Measurements from ENCODE around the gene AATK.

The AATK gene

DNA sequence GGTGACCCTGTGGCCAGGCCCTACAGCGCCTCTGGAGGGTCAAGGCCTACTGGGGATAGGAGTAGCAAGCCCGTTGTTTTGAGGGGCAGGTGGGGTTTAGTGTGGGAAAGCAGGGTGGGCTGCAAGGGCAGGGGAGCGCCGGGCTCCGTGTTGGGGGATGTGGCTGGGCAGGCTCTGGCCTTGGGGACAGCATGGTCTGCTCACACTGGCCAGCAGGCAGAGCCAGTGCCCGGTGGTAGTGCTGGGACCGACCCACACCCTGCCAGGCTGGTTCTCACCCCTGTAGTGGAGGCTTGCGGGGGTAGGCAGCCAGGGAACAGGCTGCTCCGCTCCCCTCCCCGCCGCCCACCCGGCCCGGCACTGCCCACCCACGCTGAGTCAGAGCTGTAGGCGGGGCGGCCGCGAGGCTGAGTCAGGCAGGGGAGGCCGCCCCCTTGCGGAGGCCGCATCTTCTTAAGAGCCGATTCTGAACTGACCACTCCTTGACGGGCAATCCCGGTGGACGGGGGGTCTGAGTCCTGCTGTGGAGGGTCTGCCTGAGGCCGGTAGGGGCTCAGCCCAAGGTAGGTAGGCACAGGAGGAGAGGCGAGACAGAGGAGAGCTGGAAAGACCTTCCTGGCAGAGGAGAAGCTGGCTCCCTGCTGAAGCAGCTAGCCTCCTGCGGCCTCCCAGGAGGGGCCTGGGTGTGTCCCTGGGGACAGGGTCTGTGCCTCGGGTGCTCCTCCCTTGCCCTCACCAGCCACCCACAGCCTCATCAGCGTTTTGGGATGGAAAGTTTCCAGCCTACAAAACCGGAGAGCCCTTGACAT, 68.7 kb downstream of the AATK start:
- H3K4ac ChIP-seq (ENCODE audit: low read depth, low read length): no peak overlapping the region
- H3K4me2 ChIP-seq (ENCODE audit: low read length): peak overlapping the region; percentile 32
- peak overlapping the region; percentile 87 for H3K56ac ChIP-seq (ENCODE audit: low read length)
- H3K23ac ChIP-seq (ENCODE audit: low read length): no peak overlapping the region
- H3K27ac ChIP-seq (ENCODE audit: low read depth, low read length): no peak overlapping the region
- no peak overlapping the region for H4K5ac ChIP-seq (ENCODE audit: low read length)
- no peak overlapping the region for H2AK5ac ChIP-seq (ENCODE audit: low read length)
- H3K4me1 ChIP-seq (ENCODE audit: control insufficient read depth, low read depth, low read length): peaks cover 7% of the 10 kb centered on the region
- no peak overlapping the region for H4K8ac ChIP-seq (ENCODE audit: low read depth, low read length)
- no CpG with 5 or more reads among the region's 31 CpGs for WGBS (ENCODE audit: extremely low coverage, insufficient coverage, low lambda C conversion rate)
- H3K9ac ChIP-seq (ENCODE audit: low read length): peak overlapping the region; percentile 56
- H3K36me3 ChIP-seq (ENCODE audit: control insufficient read depth, insufficient read depth, low read length): no peaks in the 10 kb centered on the region
- H2BK15ac ChIP-seq (replicated peaks; ENCODE audit: low read depth): no peak overlapping the region
- H3K18ac ChIP-seq (ENCODE audit: low read length): no peak overlapping the region
- no peaks in the 10 kb centered on the region for H3K27me3 ChIP-seq (ENCODE audit: insufficient read depth, low read length, poor library complexity)
- H2BK120ac ChIP-seq (ENCODE audit: low read depth, low read length): no peak overlapping the region
- H3K79me1 ChIP-seq (ENCODE audit: low read length): no peaks in the 10 kb centered on the region
- no peak overlapping the region for H3K4me3 ChIP-seq (ENCODE audit: low read length)
- no peaks in the 10 kb centered on the region for H3K79me2 ChIP-seq (ENCODE audit: control insufficient read depth, insufficient read depth, low read length)
- DNase-seq: peak; percentile 77
- H2BK5ac ChIP-seq (ENCODE audit: low read length): no peak overlapping the region

DNA sequence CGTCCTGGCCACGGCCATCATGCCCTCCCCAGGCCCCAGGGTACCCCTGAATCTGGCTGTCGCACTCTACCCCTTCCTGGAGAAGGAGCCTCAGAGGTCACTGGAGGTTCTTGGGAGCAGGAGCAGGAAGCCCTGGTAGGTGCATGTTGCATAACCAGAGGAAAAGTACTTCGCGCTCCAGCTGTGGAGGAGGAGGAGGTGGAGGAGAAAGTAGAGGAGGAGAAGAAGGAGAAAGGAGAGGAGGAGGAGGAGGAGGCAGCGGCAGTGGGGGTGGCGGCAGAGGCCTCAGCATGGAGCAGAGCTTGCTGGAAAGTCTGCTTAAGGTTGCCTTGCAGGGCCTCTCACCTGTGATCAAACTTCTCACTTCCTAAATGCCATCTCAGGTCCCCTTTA, 69.3 kb downstream of the AATK start:
- no CpG with 5 or more reads among the region's 7 CpGs for WGBS (ENCODE audit: extremely low coverage, insufficient coverage, low lambda C conversion rate)
- no peak overlapping the region for H4K8ac ChIP-seq (ENCODE audit: low read depth, low read length)

DNA sequence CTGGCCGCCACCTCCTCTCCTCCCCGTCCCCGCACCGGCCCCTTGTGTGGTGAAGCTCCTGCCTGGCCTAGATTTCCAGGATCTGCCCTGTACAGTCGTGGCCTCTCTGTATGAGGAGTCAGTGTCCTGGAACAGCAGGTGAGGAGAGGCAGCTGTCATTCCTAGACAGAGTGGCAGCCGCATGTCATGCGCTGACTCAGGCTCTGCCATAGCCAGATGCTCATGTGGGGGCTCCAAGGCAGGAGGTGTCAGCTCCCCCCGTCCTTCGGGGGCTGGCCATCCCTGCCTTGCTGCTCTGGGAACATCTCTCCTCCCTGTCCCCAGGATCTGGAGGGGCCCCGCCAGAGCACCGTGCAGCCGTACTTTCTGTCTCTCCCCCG, 70.6 kb downstream of the AATK start:
- Histone ChIP-seq H4K5ac (ENCODE audit: low read length) (no peak overlapping the region), H3K4me1 (ENCODE audit: control insufficient read depth, low read depth, low read length) (peaks cover 10% of the 10 kb centered on the region), H3K4me3 (ENCODE audit: low read length) (no peak overlapping the region)

More for the DNA sequence above, 69.3 kb downstream of the AATK start:
- no peak overlapping the region for H3K4me2 ChIP-seq (ENCODE audit: low read length)
- no peak overlapping the region for H2BK5ac ChIP-seq (ENCODE audit: low read length)
- no peak overlapping the region for H3K18ac ChIP-seq (ENCODE audit: low read length)
- no peak overlapping the region for H2BK15ac ChIP-seq (replicated peaks; ENCODE audit: low read depth)
- H3K23ac ChIP-seq (ENCODE audit: low read length): no peak overlapping the region
- no peak for DNase-seq
- no peak overlapping the region for H3K4me3 ChIP-seq (ENCODE audit: low read length)
- H3K79me2 ChIP-seq (ENCODE audit: control insufficient read depth, insufficient read depth, low read length): no peaks in the 10 kb centered on the region
- peak overlapping the region; percentile 87 for H3K56ac ChIP-seq (ENCODE audit: low read length)
- H3K9ac ChIP-seq (ENCODE audit: low read length): peak overlapping the region; percentile 55
- H2AK5ac ChIP-seq (ENCODE audit: low read length): no peak overlapping the region
- H3K4ac ChIP-seq (ENCODE audit: low read depth, low read length): no peak overlapping the region
- no peaks in the 10 kb centered on the region for H3K79me1 ChIP-seq (ENCODE audit: low read length)
- H3K36me3 ChIP-seq (ENCODE audit: control insufficient read depth, insufficient read depth, low read length): no peaks in the 10 kb centered on the region
- H4K5ac ChIP-seq (ENCODE audit: low read length): no peak overlapping the region
- H2BK120ac ChIP-seq (ENCODE audit: low read depth, low read length): no peak overlapping the region
- H3K27ac ChIP-seq (ENCODE audit: low read depth, low read length): no peak overlapping the region
- H3K27me3 ChIP-seq (ENCODE audit: insufficient read depth, low read length, poor library complexity): no peaks in the 10 kb centered on the region
- peaks cover 7% of the 10 kb centered on the region for H3K4me1 ChIP-seq (ENCODE audit: control insufficient read depth, low read depth, low read length)

DNA sequence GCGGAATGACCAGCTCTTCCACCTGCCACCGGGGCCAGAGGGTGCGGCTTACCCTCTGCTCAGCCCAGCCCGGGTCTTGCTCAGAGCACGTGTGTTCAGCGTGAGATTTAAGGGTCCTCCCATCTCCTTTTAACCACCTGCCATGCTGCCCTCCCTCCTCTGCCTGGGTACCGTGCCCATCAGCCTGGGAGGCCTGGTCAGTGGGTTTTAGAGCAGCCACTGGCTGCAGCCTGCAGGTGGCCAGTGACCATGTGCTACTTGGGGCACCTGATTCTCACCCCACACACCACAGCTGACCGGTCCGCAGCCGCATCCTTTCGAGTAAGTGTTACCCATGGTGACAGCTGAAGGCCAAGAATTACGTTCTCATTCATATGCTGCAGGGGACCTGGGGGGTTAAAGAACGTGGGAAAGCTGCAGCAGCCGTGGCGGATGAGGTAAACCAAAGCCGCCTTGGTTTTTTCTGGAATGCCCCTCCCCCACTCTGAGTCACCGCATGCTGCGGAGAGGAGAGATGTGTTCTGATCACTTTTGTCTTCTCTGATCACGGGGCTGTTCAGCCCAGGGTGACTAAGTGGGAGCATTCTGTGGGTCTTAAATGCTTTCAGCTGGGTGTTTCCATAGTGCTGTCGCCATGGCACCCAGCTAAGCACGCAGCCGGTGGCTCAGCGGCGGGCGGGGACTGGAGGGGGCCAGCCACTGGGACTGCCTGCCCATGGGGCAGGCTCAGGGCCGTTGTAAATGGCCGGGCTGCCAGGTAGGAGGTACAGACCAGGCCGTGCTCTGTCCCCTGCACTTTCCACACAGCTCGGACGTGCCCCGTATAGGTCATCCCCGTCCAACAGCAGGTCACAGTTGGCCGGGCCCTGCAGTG, 71.3 kb downstream of the AATK start:
- no peak overlapping the region for H3K4ac ChIP-seq (ENCODE audit: low read depth, low read length)
- no peaks in the 10 kb centered on the region for H3K79me2 ChIP-seq (ENCODE audit: control insufficient read depth, insufficient read depth, low read length)
- no peak overlapping the region for H3K4me3 ChIP-seq (ENCODE audit: low read length)
- H2AK5ac ChIP-seq (ENCODE audit: low read length): no peak overlapping the region
- H3K27me3 ChIP-seq (ENCODE audit: insufficient read depth, low read length, poor library complexity): no peaks in the 10 kb centered on the region
- H3K36me3 ChIP-seq (ENCODE audit: control insufficient read depth, insufficient read depth, low read length): no peaks in the 10 kb centered on the region
- peak; percentile 97 for DNase-seq
- no peaks in the 10 kb centered on the region for H3K79me1 ChIP-seq (ENCODE audit: low read length)
- H2BK5ac ChIP-seq (ENCODE audit: low read length): no peak overlapping the region
- H2BK15ac ChIP-seq (replicated peaks; ENCODE audit: low read depth): no peak overlapping the region
- H4K5ac ChIP-seq (ENCODE audit: low read length): no peak overlapping the region
- peaks cover 13% of the 10 kb centered on the region for H3K4me1 ChIP-seq (ENCODE audit: control insufficient read depth, low read depth, low read length)
- H3K4me2 ChIP-seq (ENCODE audit: low read length): no peak overlapping the region
- H3K56ac ChIP-seq (ENCODE audit: low read length): peak overlapping the region; percentile 12
- H3K27ac ChIP-seq (ENCODE audit: low read depth, low read length): peak overlapping the region; percentile 54
- WGBS (ENCODE audit: extremely low coverage, insufficient coverage, low lambda C conversion rate): no CpG with 5 or more reads among the region's 33 CpGs
- no peak overlapping the region for H3K23ac ChIP-seq (ENCODE audit: low read length)
- no peak overlapping the region for H2BK120ac ChIP-seq (ENCODE audit: low read depth, low read length)
- H3K18ac ChIP-seq (ENCODE audit: low read length): no peak overlapping the region
- peak overlapping the region; percentile 24 for H3K9ac ChIP-seq (ENCODE audit: low read length)
- no peak overlapping the region for H4K8ac ChIP-seq (ENCODE audit: low read depth, low read length)

More for the DNA sequence above, 70.6 kb downstream of the AATK start:
- WGBS (ENCODE audit: extremely low coverage, insufficient coverage, low lambda C conversion rate): no CpG with 5 or more reads among the region's 13 CpGs
- Histone ChIP-seq H3K36me3 (ENCODE audit: control insufficient read depth, insufficient read depth, low read length) (no peaks in the 10 kb centered on the region), H3K56ac (ENCODE audit: low read length) (peak overlapping the region; percentile 12), H3K23ac (ENCODE audit: low read length) (no peak overlapping the region), H3K4me2 (ENCODE audit: low read length) (no peak overlapping the region), H2BK15ac (replicated peaks; ENCODE audit: low read depth) (no peak overlapping the region), H2BK5ac (ENCODE audit: low read length) (no peak overlapping the region), H4K8ac (ENCODE audit: low read depth, low read length) (no peak overlapping the region), H3K27me3 (ENCODE audit: insufficient read depth, low read length, poor library complexity) (no peaks in the 10 kb centered on the region), H3K79me2 (ENCODE audit: control insufficient read depth, insufficient read depth, low read length) (no peaks in the 10 kb centered on the region), H3K4ac (ENCODE audit: low read depth, low read length) (no peak overlapping the region), H3K18ac (ENCODE audit: low read length) (no peak overlapping the region), H3K9ac (ENCODE audit: low read length) (peak overlapping the region; percentile 24), H2BK120ac (ENCODE audit: low read depth, low read length) (no peak overlapping the region), H3K27ac (ENCODE audit: low read depth, low read length) (peak overlapping the region; percentile 54), H2AK5ac (ENCODE audit: low read length) (no peak overlapping the region), H3K79me1 (ENCODE audit: low read length) (no peaks in the 10 kb centered on the region)
- DNase-seq: no peak

DNA sequence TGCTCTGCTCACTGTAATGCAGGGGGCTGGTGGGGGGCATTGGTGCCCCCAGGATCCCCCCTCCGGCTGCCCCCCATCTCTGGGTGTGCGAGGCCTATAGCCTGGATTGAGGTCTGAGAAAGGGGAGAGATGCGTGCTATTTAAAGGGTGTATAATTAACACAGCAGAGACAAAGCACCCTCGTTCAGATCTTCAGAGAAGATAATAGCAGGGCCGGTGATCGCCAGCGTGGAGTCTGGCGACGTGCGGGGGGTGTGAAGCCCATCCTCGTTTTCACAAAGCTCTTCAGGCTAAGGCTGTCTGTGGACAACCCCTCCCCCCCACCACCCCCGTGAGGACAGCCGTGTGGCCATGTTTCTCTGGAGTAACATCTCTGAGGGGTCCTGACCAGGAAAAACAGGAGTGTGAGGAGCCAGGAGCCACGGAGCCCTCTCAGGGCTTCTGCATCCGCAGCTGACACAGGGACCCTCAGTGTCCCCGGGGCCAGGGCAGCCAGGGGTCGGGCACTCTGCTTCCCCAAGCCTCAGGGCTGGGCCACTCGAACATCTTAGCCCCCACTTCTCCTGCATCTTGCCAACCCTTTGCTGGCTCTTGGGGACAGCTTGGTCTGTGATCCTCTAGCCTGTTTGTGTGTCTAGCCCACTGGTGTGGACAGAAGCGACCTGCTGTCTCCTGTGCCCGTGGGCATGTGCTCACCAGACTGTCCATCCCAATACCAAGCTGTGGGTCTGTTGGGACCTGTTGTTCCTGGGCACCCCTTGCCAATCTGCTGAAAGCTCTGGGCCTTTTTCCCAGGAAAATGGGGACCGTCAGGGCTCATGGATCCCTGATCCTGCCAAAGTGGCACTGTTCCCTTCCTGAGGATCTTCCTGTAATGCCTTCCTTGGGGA, 72.2 kb downstream of the AATK start:
- Histone ChIP-seq H3K18ac (ENCODE audit: low read length) (no peak overlapping the region), H3K27ac (ENCODE audit: low read depth, low read length) (no peak overlapping the region), H2BK5ac (ENCODE audit: low read length) (no peak overlapping the region), H3K36me3 (ENCODE audit: control insufficient read depth, insufficient read depth, low read length) (no peaks in the 10 kb centered on the region), H4K5ac (ENCODE audit: low read length) (no peak overlapping the region), H2BK15ac (replicated peaks; ENCODE audit: low read depth) (no peak overlapping the region), H3K56ac (ENCODE audit: low read length) (no peak overlapping the region), H2AK5ac (ENCODE audit: low read length) (no peak overlapping the region), H4K8ac (ENCODE audit: low read depth, low read length) (no peak overlapping the region), H3K23ac (ENCODE audit: low read length) (no peak overlapping the region), H3K4me1 (ENCODE audit: control insufficient read depth, low read depth, low read length) (peaks cover 13% of the 10 kb centered on the region), H3K79me1 (ENCODE audit: low read length) (no peaks in the 10 kb centered on the region), H3K9ac (ENCODE audit: low read length) (no peak overlapping the region), H2BK120ac (ENCODE audit: low read depth, low read length) (no peak overlapping the region), H3K4me3 (ENCODE audit: low read length) (no peak overlapping the region), H3K79me2 (ENCODE audit: control insufficient read depth, insufficient read depth, low read length) (no peaks in the 10 kb centered on the region), H3K4ac (ENCODE audit: low read depth, low read length) (no peak overlapping the region), H3K4me2 (ENCODE audit: low read length) (no peak overlapping the region), H3K27me3 (ENCODE audit: insufficient read depth, low read length, poor library complexity) (no peaks in the 10 kb centered on the region)
- no CpG with 5 or more reads among the region's 21 CpGs for WGBS (ENCODE audit: extremely low coverage, insufficient coverage, low lambda C conversion rate)
- DNase-seq: no peak

Data from mesendoderm (in vitro differentiated cells).